ENCODE measurements around the gene CLBA1.

CLBA1 gene

GRCh38 chr14:104986487-104987164 lies 1.0 kb downstream of the CLBA1 start:
- Histone ChIP-seq H3K27me3 (ENCODE audit: insufficient read depth, low read length) (0 out of 2 replicates have a peak, but pooled peaks cover 4% of the 10 kb centered on the region), H3K4me3 (ENCODE audit: low read length) (peak overlapping the region; percentile 84), H3K36me3 (ENCODE audit: insufficient read depth, low read length) (no peaks in the 10 kb centered on the region; the same call in 1 of the 2 replicates), H3K27ac (ENCODE audit: low read depth, low read length) (no peak overlapping the region), H3K9ac (ENCODE audit: low read depth, low read length) (no peak overlapping the region), H3K4me1 (ENCODE audit: insufficient read depth, low read length) (no peaks in the 10 kb centered on the region; the same call in 1 of the 2 replicates), H3K9me3 (ENCODE audit: insufficient read depth, low read depth, low read length) (no peaks in the 10 kb centered on the region)
- WGBS: 72% methylated on average over 19 of the region's 19 CpGs

DNA sequence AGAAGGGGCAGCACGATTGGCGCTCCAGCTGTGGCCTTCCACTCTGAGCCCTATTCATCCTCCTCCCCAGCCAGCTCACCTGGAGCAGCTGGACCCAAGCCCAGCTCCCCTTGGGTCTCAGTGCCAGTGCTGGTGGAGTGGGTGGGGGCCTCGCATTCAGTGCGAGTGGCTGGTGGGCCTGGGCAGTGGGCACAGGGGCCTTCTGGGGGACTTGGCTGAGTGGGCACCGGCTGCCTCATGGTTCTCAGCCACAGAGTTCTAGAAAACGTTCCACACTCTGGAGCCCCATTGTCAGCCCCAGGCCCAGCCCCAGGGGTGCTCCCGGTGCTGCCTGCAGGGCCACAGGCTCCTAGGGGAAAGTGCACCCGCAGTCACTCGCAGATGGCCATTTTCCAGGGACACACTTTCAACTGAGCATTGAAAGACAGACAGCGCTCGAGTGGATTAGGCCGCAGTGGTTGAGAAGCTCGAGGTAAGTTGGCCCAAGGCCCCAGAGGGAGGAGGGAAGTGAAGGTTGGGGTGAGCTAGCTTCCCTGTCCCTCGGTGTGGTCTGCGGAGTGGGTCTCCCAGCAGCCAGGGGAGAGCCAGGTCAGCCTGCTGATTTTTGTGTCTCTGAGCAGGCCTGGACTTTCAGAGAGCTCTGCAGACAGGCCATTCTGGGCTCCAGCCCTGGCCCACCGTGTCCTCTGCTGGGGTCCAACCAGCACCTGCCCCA lies 3.8 kb downstream of the CLBA1 start:
- H3K4me1 ChIP-seq (ENCODE audit: insufficient read depth, low read length): no peaks in the 10 kb centered on the region; the same call in 1 of the 2 replicates

DNA sequence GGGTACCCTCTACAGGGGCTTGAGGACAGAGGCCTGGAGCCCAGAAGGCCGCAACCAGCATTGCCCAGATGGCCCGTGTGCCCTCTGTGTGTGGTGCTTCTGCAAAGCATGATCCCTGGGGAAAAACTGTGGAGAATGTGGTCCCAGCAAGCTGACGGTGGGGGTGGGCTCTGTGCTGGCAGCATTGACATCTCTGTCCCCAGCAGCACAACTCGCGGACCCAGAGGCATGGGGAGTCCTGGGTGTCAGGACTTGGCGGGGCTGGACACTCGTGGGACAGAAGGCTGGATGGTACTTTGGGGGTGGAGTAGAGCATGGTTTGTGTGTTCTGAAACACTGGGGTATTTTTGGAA lies 4.3 kb downstream of the CLBA1 start:
- H3K4me1 ChIP-seq (ENCODE audit: insufficient read depth, low read length): no peaks in the 10 kb centered on the region; the same call in 1 of the 2 replicates
- WGBS: 92% methylated on average over 7 of the region's 7 CpGs
- H3K4me3 ChIP-seq (ENCODE audit: low read length): no peak overlapping the region
- no peak overlapping the region for H3K9ac ChIP-seq (ENCODE audit: low read depth, low read length)
- no peaks in the 10 kb centered on the region for H3K9me3 ChIP-seq (ENCODE audit: insufficient read depth, low read depth, low read length)
- H3K27me3 ChIP-seq (ENCODE audit: insufficient read depth, low read length): no peaks in the 10 kb centered on the region
- H3K27ac ChIP-seq (ENCODE audit: low read depth, low read length): no peak overlapping the region
- no peaks in the 10 kb centered on the region; the same call in 1 of the 2 replicates for H3K36me3 ChIP-seq (ENCODE audit: insufficient read depth, low read length)

More for the DNA sequence above, 3.8 kb downstream of the CLBA1 start:
- H3K9ac ChIP-seq (ENCODE audit: low read depth, low read length): no peak overlapping the region
- no peak overlapping the region for H3K4me3 ChIP-seq (ENCODE audit: low read length)
- H3K36me3 ChIP-seq (ENCODE audit: insufficient read depth, low read length): no peaks in the 10 kb centered on the region; the same call in 1 of the 2 replicates
- H3K27me3 ChIP-seq (ENCODE audit: insufficient read depth, low read length): no peaks in the 10 kb centered on the region
- WGBS: 88% methylated on average over 16 of the region's 16 CpGs
- H3K9me3 ChIP-seq (ENCODE audit: insufficient read depth, low read depth, low read length): no peaks in the 10 kb centered on the region
- H3K27ac ChIP-seq (ENCODE audit: low read depth, low read length): no peak overlapping the region

GRCh38 chr14:104991896-104992230 lies 6.3 kb downstream of the CLBA1 start:
- Histone ChIP-seq H3K27ac (ENCODE audit: low read depth, low read length) (no peak overlapping the region), H3K9ac (ENCODE audit: low read depth, low read length) (no peak overlapping the region), H3K27me3 (ENCODE audit: insufficient read depth, low read length) (no peaks in the 10 kb centered on the region), H3K36me3 (ENCODE audit: insufficient read depth, low read length) (no peaks in the 10 kb centered on the region; the same call in 1 of the 2 replicates), H3K9me3 (ENCODE audit: insufficient read depth, low read depth, low read length) (no peaks in the 10 kb centered on the region), H3K4me1 (ENCODE audit: insufficient read depth, low read length) (no peaks in the 10 kb centered on the region), H3K4me3 (ENCODE audit: low read length) (no peak overlapping the region)
- 95% methylated on average over 34 of the region's 34 CpGs for WGBS

DNA sequence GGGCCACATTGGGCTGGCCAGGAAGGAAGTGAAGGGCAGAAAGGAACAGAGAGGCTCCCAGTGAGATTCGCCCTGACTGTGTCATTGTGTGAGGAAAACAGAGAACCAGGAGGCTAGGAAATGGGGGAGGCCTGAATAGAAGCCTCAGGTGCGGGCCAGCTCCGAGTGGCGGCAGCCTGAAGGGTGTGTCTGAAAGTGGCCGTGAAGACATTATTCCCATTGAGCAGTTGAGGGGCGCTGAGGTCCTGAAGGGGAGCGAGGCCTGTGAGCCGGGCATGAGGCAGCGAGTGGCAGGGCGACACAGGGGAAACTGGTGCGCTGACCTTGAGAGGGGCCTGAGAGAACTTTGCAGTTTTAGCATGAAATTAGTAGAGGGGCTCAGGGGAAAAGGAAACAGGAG lies 6.9 kb downstream of the CLBA1 start:
- H3K9ac ChIP-seq (ENCODE audit: low read depth, low read length): no peak overlapping the region
- H3K4me3 ChIP-seq (ENCODE audit: low read length): no peak overlapping the region
- no peak overlapping the region for H3K27ac ChIP-seq (ENCODE audit: low read depth, low read length)
- H3K36me3 ChIP-seq (ENCODE audit: insufficient read depth, low read length): no peaks in the 10 kb centered on the region; the same call in 1 of the 2 replicates
- H3K4me1 ChIP-seq (ENCODE audit: insufficient read depth, low read length): no peaks in the 10 kb centered on the region
- H3K9me3 ChIP-seq (ENCODE audit: insufficient read depth, low read depth, low read length): no peaks in the 10 kb centered on the region
- WGBS: 94% methylated on average over 11 of the region's 11 CpGs
- no peaks in the 10 kb centered on the region for H3K27me3 ChIP-seq (ENCODE audit: insufficient read depth, low read length)

DNA sequence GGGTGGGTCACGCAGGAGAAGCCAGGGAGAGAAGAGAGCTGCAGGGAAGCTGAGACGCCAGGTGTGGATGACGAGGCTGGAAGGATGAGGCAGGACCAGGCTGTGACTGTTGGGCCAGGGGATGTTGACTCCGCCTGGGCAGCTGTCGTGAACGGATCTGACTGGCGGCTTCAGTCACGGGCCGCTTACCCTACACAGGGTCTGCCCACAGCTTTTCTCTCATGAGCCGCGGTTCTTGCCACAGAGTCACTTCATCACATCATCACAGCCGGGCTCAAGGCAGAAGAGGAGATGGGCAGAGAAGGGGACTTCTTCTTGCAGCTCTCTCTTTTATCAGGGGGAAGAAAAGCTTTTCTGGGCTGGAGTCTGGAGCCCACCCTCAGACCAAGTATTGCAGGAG lies 7.7 kb downstream of the CLBA1 start:
- no peaks in the 10 kb centered on the region for H3K4me1 ChIP-seq (ENCODE audit: insufficient read depth, low read length)
- no peak overlapping the region for H3K9ac ChIP-seq (ENCODE audit: low read depth, low read length)
- no peak overlapping the region for H3K4me3 ChIP-seq (ENCODE audit: low read length)
- 94% methylated on average over 12 of the region's 12 CpGs for WGBS
- H3K27ac ChIP-seq (ENCODE audit: low read depth, low read length): no peak overlapping the region
- H3K36me3 ChIP-seq (ENCODE audit: insufficient read depth, low read length): no peaks in the 10 kb centered on the region; the same call in 1 of the 2 replicates
- H3K9me3 ChIP-seq (ENCODE audit: insufficient read depth, low read depth, low read length): no peaks in the 10 kb centered on the region
- no peaks in the 10 kb centered on the region for H3K27me3 ChIP-seq (ENCODE audit: insufficient read depth, low read length)

DNA sequence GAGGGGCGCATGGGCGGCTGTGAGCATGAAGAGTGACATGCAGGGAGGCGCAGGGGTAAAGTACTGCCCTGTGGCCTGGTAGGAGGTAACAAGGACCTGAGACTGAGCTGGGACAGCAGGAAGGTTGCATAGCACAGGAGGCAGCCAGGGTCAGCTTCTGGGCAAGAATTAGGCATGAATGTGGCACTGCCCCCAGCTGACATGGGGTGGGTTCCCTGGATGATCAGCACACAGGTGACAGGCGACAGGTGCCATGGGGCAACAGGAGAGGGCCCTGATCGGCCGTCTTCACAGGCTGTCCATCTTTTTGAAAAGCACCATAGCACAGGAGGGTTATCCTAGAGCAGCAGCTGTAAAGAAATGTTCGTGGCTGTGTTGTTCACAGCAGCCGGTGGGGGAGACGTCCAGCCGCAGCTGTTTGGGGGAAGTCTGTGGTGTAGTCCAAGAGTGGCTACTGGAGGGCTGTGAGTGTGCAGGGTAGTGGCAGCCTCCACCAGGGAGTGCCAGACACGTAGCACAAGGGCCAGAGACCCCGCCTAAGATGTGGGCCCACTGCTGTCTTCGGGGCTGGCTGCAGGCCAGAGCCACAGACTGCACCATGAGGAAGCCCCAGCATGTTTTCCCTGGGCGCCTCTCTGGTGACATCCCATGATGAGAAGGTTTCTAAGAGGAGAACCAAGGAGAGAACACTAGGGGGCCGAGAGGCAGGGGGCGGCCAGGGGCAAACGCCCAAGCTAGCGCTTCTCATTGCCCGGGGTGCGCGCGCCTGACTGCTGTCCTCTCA lies 8.4 kb downstream of the CLBA1 start:
- no peaks in the 10 kb centered on the region; the same call in 1 of the 2 replicates for H3K36me3 ChIP-seq (ENCODE audit: insufficient read depth, low read length)
- no peaks in the 10 kb centered on the region for H3K27me3 ChIP-seq (ENCODE audit: insufficient read depth, low read length)
- H3K4me1 ChIP-seq (ENCODE audit: insufficient read depth, low read length): no peaks in the 10 kb centered on the region
- no peak overlapping the region for H3K9ac ChIP-seq (ENCODE audit: low read depth, low read length)
- no peak overlapping the region for H3K4me3 ChIP-seq (ENCODE audit: low read length)
- no peaks in the 10 kb centered on the region for H3K9me3 ChIP-seq (ENCODE audit: insufficient read depth, low read depth, low read length)
- 93% methylated on average over 22 of the region's 22 CpGs for WGBS
- H3K27ac ChIP-seq (ENCODE audit: low read depth, low read length): no peak overlapping the region

DNA sequence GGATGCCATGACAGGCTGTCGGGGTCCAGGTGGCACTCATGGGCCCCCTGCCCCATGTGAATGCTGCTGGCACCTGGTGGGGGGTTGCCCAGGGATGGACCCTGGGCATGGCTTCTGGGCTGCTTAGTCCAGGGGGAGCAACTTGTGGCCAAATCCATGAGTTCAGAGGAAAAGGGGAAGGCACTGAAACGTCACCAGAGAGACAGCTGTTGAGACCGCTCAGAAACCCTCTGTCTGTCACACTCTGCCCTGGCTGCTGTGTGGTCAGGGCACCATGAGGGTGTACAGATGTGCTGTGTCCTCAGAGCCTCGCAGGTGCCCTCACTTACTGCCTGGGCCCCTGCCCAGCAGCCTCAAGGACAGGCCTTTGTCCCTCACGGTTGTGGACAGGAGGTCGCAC lies 9.4 kb downstream of the CLBA1 start:
- Histone ChIP-seq H3K36me3 (ENCODE audit: insufficient read depth, low read length) (no peaks in the 10 kb centered on the region; the same call in 1 of the 2 replicates), H3K4me3 (ENCODE audit: low read length) (no peak overlapping the region), H3K27me3 (ENCODE audit: insufficient read depth, low read length) (no peaks in the 10 kb centered on the region), H3K9me3 (ENCODE audit: insufficient read depth, low read depth, low read length) (no peaks in the 10 kb centered on the region), H3K9ac (ENCODE audit: low read depth, low read length) (no peak overlapping the region), H3K27ac (ENCODE audit: low read depth, low read length) (no peak overlapping the region), H3K4me1 (ENCODE audit: insufficient read depth, low read length) (no peaks in the 10 kb centered on the region)
- WGBS: 91% methylated on average over 6 of the region's 6 CpGs

DNA sequence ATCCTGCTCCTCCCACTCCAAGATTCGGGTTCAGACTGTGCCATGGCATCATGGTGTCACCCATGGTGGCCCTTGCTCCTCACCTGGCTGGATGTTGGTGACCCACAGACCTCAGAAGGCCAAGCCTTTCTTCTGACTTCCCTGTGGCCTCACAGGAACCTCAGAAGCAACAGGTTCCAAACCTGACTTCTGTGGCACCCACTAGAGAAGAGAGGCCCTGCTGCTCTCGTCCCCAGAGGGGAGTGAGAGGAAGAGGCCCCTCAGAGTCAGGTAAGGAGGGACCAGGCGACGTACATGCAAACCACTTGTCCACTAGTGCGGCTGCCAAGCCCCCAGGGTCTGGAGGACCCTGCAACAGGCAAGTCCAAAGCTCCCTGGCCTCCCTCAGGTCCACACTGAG lies 10.4 kb downstream of the CLBA1 start:
- no peaks in the 10 kb centered on the region for H3K4me1 ChIP-seq (ENCODE audit: insufficient read depth, low read length)
- no peak overlapping the region for H3K27ac ChIP-seq (ENCODE audit: low read depth, low read length)
- no peaks in the 10 kb centered on the region for H3K27me3 ChIP-seq (ENCODE audit: insufficient read depth, low read length)
- no peak overlapping the region for H3K9ac ChIP-seq (ENCODE audit: low read depth, low read length)
- no peaks in the 10 kb centered on the region; the same call in 1 of the 2 replicates for H3K36me3 ChIP-seq (ENCODE audit: insufficient read depth, low read length)
- no peak overlapping the region for H3K4me3 ChIP-seq (ENCODE audit: low read length)
- no peaks in the 10 kb centered on the region for H3K9me3 ChIP-seq (ENCODE audit: insufficient read depth, low read depth, low read length)
- WGBS: 88% methylated on average over 5 of the region's 5 CpGs

DNA sequence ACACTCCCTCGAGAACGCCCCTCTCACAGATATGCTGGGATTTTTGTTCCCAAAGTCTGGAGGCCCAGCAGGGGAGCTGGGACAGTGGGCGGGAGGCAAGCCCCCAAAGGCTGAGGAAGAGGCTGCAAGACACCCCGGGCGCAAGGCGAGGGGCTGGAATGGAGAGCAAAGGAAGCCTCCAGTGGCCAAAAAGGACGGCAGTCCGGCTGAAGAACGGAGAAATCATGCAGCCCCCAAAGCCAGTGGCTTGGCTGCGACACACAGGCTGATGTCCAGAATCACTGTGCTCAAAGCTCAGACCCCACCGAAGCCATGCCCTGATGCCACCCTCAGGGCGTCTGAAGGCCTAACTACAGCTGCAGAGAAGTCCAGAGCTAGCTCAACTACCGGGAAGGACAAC lies 10.9 kb downstream of the CLBA1 start:
- Histone ChIP-seq H3K27ac (ENCODE audit: low read depth, low read length) (no peak overlapping the region), H3K4me1 (ENCODE audit: insufficient read depth, low read length) (no peaks in the 10 kb centered on the region), H3K4me3 (ENCODE audit: low read length) (no peak overlapping the region), H3K9ac (ENCODE audit: low read depth, low read length) (no peak overlapping the region), H3K27me3 (ENCODE audit: insufficient read depth, low read length) (no peaks in the 10 kb centered on the region), H3K9me3 (ENCODE audit: insufficient read depth, low read depth, low read length) (no peaks in the 10 kb centered on the region), H3K36me3 (ENCODE audit: insufficient read depth, low read length) (no peaks in the 10 kb centered on the region)
- 92% methylated on average over 13 of the region's 13 CpGs for WGBS

DNA sequence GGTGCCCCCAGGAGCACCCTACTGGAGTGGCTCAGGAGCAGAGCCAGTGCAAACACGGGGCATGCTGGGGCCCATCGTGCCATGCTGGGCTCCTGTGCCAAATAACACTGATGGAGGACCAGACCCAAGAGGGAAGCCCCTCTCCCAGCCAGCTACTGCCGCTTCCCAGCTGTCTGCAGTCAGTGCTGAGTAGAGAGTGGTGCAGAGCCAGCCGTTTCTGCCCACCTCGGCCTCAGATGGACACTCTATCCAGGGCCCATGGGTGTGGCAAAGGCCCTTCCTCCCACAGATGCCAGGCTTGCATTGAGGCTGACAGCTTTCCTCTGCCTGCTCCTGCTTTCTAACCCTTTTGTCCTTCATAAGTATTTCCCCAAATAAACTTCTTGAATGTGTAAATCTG lies 13.2 kb downstream of the CLBA1 start:
- no peak overlapping the region for H3K27ac ChIP-seq (ENCODE audit: low read depth, low read length)
- no peaks in the 10 kb centered on the region for H3K27me3 ChIP-seq (ENCODE audit: insufficient read depth, low read length)
- no peaks in the 10 kb centered on the region for H3K9me3 ChIP-seq (ENCODE audit: insufficient read depth, low read depth, low read length)
- no peak overlapping the region for H3K9ac ChIP-seq (ENCODE audit: low read depth, low read length)
- 89% methylated on average over 5 of the region's 5 CpGs for WGBS
- no peaks in the 10 kb centered on the region for H3K4me1 ChIP-seq (ENCODE audit: insufficient read depth, low read length)
- no peak overlapping the region for H3K4me3 ChIP-seq (ENCODE audit: low read length)
- no peaks in the 10 kb centered on the region for H3K36me3 ChIP-seq (ENCODE audit: insufficient read depth, low read length)

Measured in HUES64 (cell line).